Endothelial cell of umbilical vein (primary cell): Measurements from ENCODE around the gene NDUFB10. TPM values are rescaled to one million over a fixed set of nuclear protein-coding genes. Genes with fewer than 3 reads are reported as not detected.

ENCODE experiments used
- BruUV-seq: library from RNA; stranded (reverse); fragments of 400-500 nt; replicated peaks from 2 replicates; lab custom pipeline; 2021; lab: Mats Ljungman, UMichigan
- CTCF ChIA-PET: fragments of 300-600, 350-600 bp; sonication (Branson Sonifier 250); formaldehyde crosslinking; loops from one replicate; lab custom pipeline; 2021; ENCODE audit warnings: antibody characterized with exemption, inconsistent platforms; lab: Charles Lee
- POLR2A ChIA-PET: fragments of 300-600, 350-600 bp; sonication (Branson Sonifier 250); formaldehyde crosslinking; loops from one replicate; lab custom pipeline; 2021; ENCODE audit warnings: antibody characterized with exemption, inconsistent platforms; lab: Charles Lee
- DNase-seq: peaks from one replicate; pipeline ENCODE4 v3.0.0-alpha.2; 2011; ENCODE audit warnings: low read depth, low spot score
- FAIRE-seq: peaks from 2 replicates; lab custom pipeline; 2011; peaks lifted over from hg19 to GRCh38; lab: Jason Lieb, UNC
- H2AFZ ChIP-seq: 2 replicates; pipeline ENCODE4 v1.6.0; 2012; ENCODE audit warnings: low read depth, low read length, control low read depth, inconsistent platforms
- H3K27ac ChIP-seq: 2 replicates; pipeline ENCODE4 v1.5.1; 2011; ENCODE audit warnings: low read depth, mild to moderate bottlenecking, control low read depth, low read length, moderate library complexity; ENCODE audit not compliant: insufficient read depth
- H3K27me3 ChIP-seq, 2 experiments: 2 replicates each; pipeline versions ENCODE4 v1.6.0 to v1.6.1; 2011; ENCODE audit warnings: low read length in 2 of 2, mixed read lengths in 1 of 2; ENCODE audit not compliant: control insufficient read depth in 2 of 2, insufficient read depth in 2 of 2
- H3K36me3 ChIP-seq, 2 experiments: 2 replicates in 1 of 2; 3 replicates in 1 of 2; pipeline ENCODE4 v1.5.1; 2011; ENCODE audit warnings: low read length in 2 of 2, mild to moderate bottlenecking in 1 of 2, moderate library complexity in 1 of 2; ENCODE audit not compliant: control insufficient read depth in 2 of 2, insufficient read depth in 2 of 2; ENCODE audit errors: extremely low read depth in 1 of 2
- H3K4me1 ChIP-seq: 3 replicates; pipeline ENCODE4 v1.5.1; 2011; ENCODE audit warnings: mild to moderate bottlenecking, low read length; ENCODE audit not compliant: control insufficient read depth, insufficient read depth; ENCODE audit errors: extremely low read depth
- H3K4me2 ChIP-seq: 2 replicates; pipeline ENCODE4 v1.6.1; 2011; ENCODE audit warnings: low read length, control low read depth, mixed read lengths; ENCODE audit not compliant: insufficient read depth
- H3K4me3 ChIP-seq, 3 experiments: fragments of 200-600 bp in 1 of 3; sonication (generic), shearing (Covaris generic) in 1 of 3; replicated peaks in 1 of 3; 2 replicates each; pipeline ENCODE4 v1.5.1; 2011 to 2016; ENCODE audit warnings: control low read depth in 3 of 3, low read length in 3 of 3, mild to moderate bottlenecking in 2 of 3, inconsistent platforms in 1 of 3, low read depth in 1 of 3, moderate library complexity in 1 of 3; ENCODE audit not compliant: insufficient read depth in 1 of 3
- H3K79me2 ChIP-seq: 2 replicates; pipeline ENCODE4 v1.6.0; 2012; ENCODE audit warnings: low read length, inconsistent platforms; ENCODE audit not compliant: control insufficient read depth, insufficient read depth
- H3K9ac ChIP-seq: replicated peaks from 2 replicates; pipeline ENCODE3; 2011; ENCODE audit warnings: low read length, control low read depth; ENCODE audit not compliant: insufficient read depth; ENCODE audit errors: extremely low read depth
- H3K9me1 ChIP-seq: replicated peaks from 3 replicates; pipeline ENCODE4 v1.6.0; 2011; ENCODE audit warnings: mild to moderate bottlenecking, low read length; ENCODE audit not compliant: control insufficient read depth, insufficient read depth; ENCODE audit errors: extremely low read depth
- H3K9me3 ChIP-seq: replicated peaks from 2 replicates; pipeline ENCODE4 v1.5.1; 2012; ENCODE audit warnings: low read length, inconsistent platforms; ENCODE audit not compliant: control insufficient read depth, insufficient read depth
- H4K20me1 ChIP-seq: replicated peaks from 2 replicates; pipeline ENCODE3; 2011; ENCODE audit warnings: mild to moderate bottlenecking, low read length; ENCODE audit not compliant: control insufficient read depth, insufficient read depth; ENCODE audit errors: extremely low read depth
- CTCF ChIP-seq, 2 donors: IDR thresholded peaks; 1 replicate in 1 of 2; 2 replicates in 1 of 2; pipeline ENCODE4 v1.5.1; 2011; ENCODE audit warnings: low read length in 2 of 2, mild to moderate bottlenecking in 2 of 2, moderate library complexity in 2 of 2, control low read depth in 1 of 2, inconsistent platforms in 1 of 2, low read depth in 1 of 2; ENCODE audit not compliant: insufficient read depth in 1 of 2; ENCODE audit errors: extremely low read depth in 1 of 2
- EZH2 ChIP-seq: IDR thresholded peaks from 2 replicates; pipeline ENCODE4 v1.6.1; 2012; ENCODE audit warnings: borderline replicate concordance, low read depth, mild to moderate bottlenecking, moderate library complexity, low read length, inconsistent platforms; ENCODE audit not compliant: severe bottlenecking
- JUN ChIP-seq: IDR thresholded peaks from 2 replicates; pipeline ENCODE4 v1.6.1; 2011; ENCODE audit warnings: borderline replicate concordance, low read depth; ENCODE audit not compliant: insufficient read length, insufficient read depth
- MAX ChIP-seq: IDR thresholded peaks from 2 replicates; pipeline ENCODE4 v1.6.1; 2011; ENCODE audit not compliant: insufficient read depth, insufficient read length
- MYC ChIP-seq: IDR thresholded peaks from one replicate; pipeline ENCODE4 v1.6.1; 2011; ENCODE audit warnings: mild to moderate bottlenecking, low read depth, low read length
- POLR2A ChIP-seq: IDR thresholded peaks from 2 replicates; pipeline ENCODE4 v1.6.1; 2012; ENCODE audit warnings: low read depth, mild to moderate bottlenecking, control low read depth, low read length
- POLR2AphosphoS5 ChIP-seq: IDR thresholded peaks from 2 replicates; pipeline ENCODE4 v1.6.1; 2012; ENCODE audit warnings: low read depth, mild to moderate bottlenecking, control low read depth, low read length, moderate library complexity; ENCODE audit not compliant: insufficient read depth
- dilution Hi-C: fragments of 300-500 bp; cut with MboI; formaldehyde crosslinking; loops from one replicate; pipeline ENCODE4 v1.15.0; 2019; ENCODE audit warnings: low sequenced_read_pairs; ENCODE audit not compliant: extremely low pct_ligation_motif_present
- intact Hi-C: fragments of 100-400 bp; cut with micrococcal nuclease; formaldehyde crosslinking; loops from one replicate; pipeline ENCODE4 v1.10.0; 2022
- polyA plus RNA-seq, 4 experiments: library from polyadenylated mRNA; depleted of rRNA in 3 of 4; stranded (reverse) in 3 of 4; unstranded in 1 of 4; fragments of >200 nt; gene quantifications; 2 replicates each; pipeline versions ENCODE4 v1.2.1 to v1.2.3, GENCODE V29; 2011 to 2012; ENCODE audit warnings: missing spikeins in 1 of 4
- total RNA-seq: library from RNA; stranded (reverse); gene quantifications from 2 replicates; pipeline ENCODE4 v1.2.3, GENCODE V29; 2021

The NDUFB10 gene
- total and polyA plus RNA-seq, 2 donors (not counting 3 experiments of a cell fraction or from before 2014, with no cell fraction given), result 124 to 167 TPM

GRCh38 chr16:1920727-1921171, 38.6 kb upstream of the NDUFB10 start:
- FAIRE-seq (no peak), DNase-seq (peak; percentile 29)
- Histone ChIP-seq H3K9ac (no peak overlapping the region), H3K27ac (no peak overlapping the region), H3K4me1 (no peaks in the 10 kb centered on the region), H3K27me3 (peaks cover 44 to 51% of the 10 kb centered on the region in 2 experiments), H3K36me3 (no peaks in the 10 kb centered on the region), H3K9me3 (no peaks in the 10 kb centered on the region), H3K4me3 (no peak overlapping the region), H3K79me2 (no peaks in the 10 kb centered on the region), H3K4me2 (no peak overlapping the region), H3K9me1 (no peaks in the 10 kb centered on the region), H4K20me1 (no peaks in the 10 kb centered on the region), H2AFZ (no peak overlapping the region)
- ChIA-PET POLR2A (no interaction called here), CTCF (no interaction called here)
- no peak for TF ChIP-seq MYC
- peak; percentile 23 for TF ChIP-seq EZH2
- no TSS peak for BruUV-seq
- dilution Hi-C loops (no loop called here), intact Hi-C loops (no loop called here)

GRCh38 chr16:1922357-1922756, 37.0 kb upstream of the NDUFB10 start:
- dilution Hi-C loops (no loop called here), intact Hi-C loops (no loop called here)
- Histone ChIP-seq H3K36me3 (no peaks in the 10 kb centered on the region), H3K9me3 (no peaks in the 10 kb centered on the region), H4K20me1 (no peaks in the 10 kb centered on the region), H3K9me1 (no peaks in the 10 kb centered on the region), H3K4me2 (no peak overlapping the region), H3K4me1 (no peaks in the 10 kb centered on the region), H3K79me2 (no peaks in the 10 kb centered on the region), H3K27me3 (peaks cover 33 to 44% of the 10 kb centered on the region in 2 experiments), H2AFZ (no peak overlapping the region), H3K4me3 (no peak overlapping the region), H3K9ac (no peak overlapping the region), H3K27ac (no peak overlapping the region)
- FAIRE-seq, result no peak
- no peak for DNase-seq
- ChIA-PET POLR2A (no interaction called here), CTCF (no interaction called here)
- no TSS peak for BruUV-seq
- TF ChIP-seq MYC (no peak), JUN (no peak), POLR2A (no peak), EZH2 (no peak), MAX (no peak), CTCF (IDR thresholded peaks at IDR 0.05; ENCODE audit: extremely low read depth in 1 of 2, insufficient read depth in 1 of 2, low read depth in 1 of 2, low read length in 2 of 2) (no peak), POLR2AphosphoS5 (no peak)
